ENCODE data around the gene NHSL1.

The NHSL1 gene

DNA sequence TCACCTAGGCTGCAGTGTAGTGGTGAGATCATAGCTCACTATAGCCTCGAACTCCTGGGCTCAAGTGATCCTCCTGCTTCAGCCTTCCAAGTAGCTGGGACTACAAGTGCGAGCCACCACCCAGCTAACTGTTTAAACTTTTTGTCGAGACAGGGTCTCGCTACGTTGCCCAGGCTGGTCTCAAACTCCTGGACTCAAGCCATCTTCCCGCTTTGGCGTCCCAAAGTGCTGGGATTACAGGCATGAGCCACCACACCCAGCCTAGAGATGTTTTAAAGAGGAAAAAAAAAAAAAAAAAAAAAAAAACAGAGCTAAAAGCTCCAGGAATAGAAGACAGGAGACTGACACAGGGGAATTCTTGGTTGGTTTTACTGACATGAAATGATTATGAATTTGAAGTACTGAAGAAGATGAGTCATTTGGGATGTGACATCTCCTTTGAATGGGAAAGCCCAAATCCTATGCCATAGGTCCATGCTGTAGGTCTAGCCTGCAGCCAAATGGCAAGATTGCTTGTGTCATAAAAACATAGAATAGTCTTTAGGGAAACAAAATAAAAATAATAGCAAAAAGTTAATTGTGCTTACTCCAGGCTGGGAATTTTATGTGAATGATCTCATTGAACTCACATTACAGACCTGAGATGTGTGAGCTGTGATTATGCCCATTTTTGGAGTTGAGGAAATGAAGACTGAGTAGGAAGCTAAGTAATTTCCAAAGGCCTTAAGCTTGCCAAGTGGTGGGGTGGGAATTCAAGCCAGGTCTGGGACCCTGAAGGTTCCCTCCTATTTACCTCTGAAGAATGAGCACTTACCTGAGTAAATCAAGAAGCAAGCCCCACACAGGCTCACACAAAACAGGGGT lies 24.3 kb upstream of the NHSL1 start:
- no peak for DNase-seq

DNA sequence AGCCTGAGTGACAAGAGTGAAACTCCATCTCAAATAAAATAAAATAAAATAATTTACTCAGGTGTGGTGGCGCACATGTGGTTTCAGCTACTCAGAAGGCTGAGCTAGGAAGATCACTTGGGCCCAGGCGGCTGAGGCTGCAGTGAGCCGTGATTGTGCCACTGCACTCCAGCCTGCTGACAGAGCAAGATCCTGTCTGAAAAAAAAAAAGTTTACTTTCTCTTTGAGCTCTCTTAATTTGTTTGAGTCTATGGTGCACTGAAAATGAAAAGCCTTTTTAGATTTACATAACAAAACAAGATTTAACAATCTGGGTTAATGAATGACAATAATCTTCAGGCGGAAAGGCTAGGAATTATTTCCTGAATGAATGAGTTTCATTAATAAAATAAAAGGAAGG lies 23.3 kb upstream of the NHSL1 start:
- DNase-seq: no peak

DNA sequence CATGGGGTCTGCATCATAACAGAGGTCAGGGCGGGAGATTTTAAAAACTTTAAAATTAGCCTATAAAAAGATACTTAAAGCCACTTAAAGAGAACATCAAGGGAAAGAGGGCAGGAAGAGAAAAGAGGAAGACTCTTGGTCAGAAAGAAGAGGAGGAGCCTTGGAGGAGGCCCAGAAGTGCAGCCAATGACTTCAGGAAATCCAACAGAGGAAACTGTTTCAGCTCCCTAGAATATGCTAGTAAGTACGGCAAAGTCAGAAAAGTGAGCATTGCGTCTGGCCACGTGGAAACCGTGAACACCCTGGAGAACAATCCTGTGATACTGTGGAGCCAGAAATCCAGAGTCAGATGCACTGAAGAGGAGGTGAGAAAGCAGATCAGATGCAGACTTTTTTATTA lies 22.5 kb upstream of the NHSL1 start:
- DNase-seq: no peak

DNA sequence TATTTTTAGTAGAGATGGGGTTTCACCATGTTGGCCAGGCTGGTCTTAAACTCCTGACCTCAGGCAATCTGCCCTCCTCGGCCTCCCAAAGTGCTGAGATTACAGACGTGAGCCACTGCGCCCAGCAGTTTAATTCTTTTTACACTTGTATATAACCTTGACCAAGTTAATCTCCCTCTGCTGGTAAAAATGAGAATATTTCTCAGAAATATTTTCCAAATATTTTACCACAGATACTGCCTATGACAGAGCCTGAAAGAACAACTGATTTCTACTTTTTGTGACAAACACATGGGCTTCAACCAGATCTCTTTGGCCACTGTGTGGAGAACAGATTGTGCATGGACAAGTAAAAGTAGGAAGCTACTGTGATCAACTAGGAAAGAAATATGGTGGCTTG lies 21.2 kb upstream of the NHSL1 start:
- DNase-seq: no peak

DNA sequence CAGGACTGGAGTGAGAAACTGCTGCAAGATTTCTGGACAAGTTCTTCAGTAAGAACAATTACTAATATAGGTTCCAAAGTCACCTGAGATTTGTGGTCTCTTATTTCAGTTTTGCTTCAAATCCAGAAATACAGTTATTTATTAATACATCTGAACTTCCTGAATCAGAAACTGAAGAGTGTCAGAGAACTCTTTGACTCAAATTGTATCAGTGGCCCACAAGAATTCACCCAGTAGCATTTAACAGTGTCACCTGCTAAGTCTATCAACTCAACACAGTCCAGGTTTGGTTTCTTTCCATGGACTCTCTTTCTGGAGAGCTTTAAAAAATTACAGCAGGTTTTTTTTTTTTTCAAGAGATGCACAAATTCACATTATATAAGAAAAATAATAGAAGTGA lies 18.8 kb upstream of the NHSL1 start:
- DNase-seq: no peak

DNA sequence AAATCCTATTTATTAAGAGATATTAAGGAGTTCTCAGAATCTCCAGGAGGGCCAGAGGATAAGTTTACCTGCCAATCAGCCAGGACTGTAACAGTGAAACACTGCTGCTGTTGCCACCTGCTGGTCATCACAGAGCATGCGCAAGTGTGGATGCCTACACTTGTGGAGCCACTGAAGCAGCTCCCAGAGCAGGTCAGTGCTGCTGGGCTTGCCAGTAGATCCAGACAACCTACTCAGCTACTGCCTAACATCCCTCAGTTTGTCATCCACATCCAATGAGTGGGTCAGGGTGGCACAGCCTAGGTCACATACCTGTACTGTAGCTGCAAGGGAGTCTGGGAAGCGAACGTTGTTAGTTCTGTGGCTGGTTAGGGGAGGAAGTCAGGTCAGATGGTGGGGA lies 18.3 kb upstream of the NHSL1 start:
- no peak for DNase-seq

DNA sequence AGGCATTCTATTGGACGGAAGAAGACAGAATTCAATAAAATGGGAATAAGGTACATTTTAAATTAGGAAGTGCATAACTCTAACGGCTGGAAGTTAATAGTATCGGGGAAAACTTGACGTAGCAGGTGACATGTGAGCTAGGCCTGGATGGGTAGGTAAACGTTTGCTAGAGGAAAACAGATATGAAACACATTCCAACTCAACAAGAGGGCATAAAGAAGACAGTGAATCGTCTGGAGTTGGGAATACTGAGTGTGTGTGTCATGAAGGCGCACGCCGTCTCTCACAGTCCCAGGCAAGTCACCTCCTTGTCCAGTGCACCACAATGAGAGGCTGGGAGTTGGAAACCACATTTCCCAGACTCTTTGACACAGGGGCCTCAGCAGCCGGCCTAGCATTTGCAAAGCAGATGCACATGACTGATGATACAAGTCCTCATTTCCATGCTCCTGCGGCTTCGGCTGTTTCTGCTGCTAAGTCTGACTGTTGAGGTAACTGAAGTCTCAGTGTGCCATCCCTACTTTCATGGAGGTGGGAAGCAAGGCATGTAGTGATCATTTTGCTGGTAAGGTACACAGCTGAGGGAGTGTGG lies 16.5 kb upstream of the NHSL1 start:
- no peak for DNase-seq

DNA sequence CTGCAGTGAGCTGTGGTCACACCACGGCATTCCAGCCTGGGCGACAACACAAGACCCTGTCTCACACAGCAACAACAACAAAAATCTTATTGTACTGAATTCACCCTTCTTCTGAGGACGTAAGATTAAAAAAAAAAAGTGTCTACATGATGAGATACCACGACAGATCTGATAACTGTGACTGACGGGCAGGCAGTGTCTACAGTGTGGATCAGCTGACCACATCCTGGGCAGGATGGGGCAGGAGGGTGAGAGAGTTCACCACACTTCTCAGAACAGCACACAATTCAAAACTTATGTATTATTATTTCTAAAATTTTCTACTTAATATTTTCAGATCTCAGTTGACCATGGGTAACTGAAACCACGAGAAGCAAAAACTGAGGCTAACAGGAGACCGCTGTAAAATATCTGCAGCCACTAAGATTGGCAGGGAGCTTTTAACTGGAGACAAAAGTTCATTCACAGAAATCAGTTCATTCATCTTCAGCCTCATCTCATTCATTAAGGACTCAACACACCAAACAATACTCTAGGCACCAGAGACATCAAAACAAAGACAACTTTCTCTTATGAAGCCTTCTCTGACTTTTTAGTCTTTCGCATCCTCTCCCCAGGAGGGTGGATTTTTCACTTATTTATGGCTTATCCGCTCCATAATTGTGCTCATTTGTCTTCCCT lies 15.7 kb upstream of the NHSL1 start:
- no peak for DNase-seq

DNA sequence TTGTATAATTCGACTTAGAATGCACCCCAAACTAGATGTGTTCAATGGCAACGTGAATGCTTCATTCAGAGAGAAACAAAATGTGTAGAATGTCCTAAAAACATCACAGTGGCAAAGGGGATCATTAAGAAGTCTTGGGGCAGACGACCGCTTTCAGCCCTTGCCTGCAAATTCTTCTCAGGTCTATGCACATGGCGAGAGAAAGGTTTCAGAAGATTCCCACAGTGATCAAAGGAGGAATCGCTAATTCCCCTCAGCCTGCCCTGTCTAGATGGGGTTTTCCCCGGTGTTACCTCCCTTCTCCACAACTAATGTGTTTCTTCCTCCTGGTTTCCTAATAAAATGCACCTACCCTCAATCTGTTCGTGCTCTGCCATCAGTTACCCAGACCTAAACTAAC lies 13.3 kb upstream of the NHSL1 start:
- no peak for DNase-seq

DNA sequence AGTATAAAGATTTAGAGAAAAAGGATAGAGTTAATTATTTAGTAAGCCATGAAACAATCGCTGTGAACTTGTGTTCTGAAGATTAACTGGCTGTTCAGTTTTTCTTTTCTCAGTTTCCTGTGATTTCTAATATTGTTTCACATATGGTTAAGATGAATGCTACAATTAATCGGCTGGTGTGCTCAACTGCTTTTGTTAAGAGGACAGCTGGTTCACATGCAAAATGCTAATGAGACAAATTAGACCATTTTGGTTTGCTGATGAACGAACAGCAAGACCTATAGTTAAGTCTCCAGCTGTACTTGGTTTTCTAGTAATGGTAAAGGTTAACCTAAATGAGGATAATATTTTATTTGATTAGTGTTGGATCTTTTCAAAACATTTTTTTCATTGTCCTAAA lies 10.8 kb upstream of the NHSL1 start:
- no peak for DNase-seq

DNA sequence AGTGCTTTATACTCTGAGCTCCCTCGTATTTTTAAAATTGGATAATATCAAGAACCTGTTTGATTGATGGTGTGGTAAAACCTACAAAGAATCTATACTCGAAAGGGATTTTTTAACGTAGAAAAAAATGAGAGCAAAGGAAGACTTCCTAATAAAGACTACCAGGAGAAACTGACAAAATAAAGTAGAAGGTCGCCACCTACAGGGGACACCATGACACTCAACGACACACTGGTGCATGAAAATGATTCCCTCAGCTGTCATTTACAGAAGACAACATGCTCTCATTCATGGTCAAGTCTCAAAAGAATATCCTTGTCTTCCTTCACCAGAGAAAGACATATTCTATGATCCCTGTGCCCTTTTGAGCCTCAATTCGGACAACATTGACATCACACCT lies 10.1 kb upstream of the NHSL1 start:
- peak in 1 of 2 experiments; percentile 16 for DNase-seq

DNA sequence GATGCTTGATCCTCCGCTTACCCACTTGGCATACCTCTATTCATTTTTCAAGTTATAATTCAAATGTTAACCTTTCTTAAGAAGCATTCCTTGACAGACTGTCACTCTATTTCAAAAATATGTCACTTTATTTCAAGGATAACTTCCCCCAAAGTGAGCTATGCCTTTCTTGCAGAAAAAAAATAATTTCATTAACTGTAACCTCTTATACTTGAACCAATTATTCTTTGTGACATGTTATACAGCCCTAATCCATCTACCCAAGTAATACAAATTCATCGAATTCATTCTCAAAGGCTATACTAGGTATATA lies 9.3 kb upstream of the NHSL1 start:
- no peak for DNase-seq

DNA sequence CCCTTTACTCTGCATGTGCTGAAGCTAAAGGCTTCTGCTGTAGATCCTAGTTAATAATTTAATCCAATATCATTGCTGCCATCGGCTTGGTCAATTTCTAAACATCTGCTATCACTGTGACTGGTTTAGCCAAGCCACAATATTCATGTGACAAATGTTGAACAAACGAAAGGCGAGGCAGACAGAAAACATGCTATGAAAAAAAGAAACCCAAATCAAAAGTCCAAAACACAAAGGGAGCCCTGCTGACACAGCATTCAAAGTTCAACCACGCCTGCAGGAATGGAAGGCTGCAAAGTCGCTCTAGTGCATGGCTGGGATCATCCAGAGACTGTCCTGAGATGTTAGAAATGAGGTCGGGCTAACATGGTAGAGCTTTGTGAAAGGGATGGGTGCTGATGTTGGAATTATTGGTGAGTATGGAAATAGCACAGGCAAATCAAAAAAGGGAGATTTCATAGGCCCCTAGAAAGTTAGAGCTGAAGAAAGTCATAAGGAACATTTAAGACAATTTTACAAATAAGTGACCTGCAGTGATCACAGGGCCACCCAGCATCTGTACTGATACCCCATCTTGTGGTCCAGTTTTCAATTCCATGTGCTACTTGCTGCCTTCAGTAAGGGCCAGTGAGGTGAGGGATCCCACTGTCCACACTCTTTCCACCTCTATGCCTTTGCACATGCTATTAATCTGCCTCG lies 8.8 kb upstream of the NHSL1 start:
- DNase-seq: no peak

DNA sequence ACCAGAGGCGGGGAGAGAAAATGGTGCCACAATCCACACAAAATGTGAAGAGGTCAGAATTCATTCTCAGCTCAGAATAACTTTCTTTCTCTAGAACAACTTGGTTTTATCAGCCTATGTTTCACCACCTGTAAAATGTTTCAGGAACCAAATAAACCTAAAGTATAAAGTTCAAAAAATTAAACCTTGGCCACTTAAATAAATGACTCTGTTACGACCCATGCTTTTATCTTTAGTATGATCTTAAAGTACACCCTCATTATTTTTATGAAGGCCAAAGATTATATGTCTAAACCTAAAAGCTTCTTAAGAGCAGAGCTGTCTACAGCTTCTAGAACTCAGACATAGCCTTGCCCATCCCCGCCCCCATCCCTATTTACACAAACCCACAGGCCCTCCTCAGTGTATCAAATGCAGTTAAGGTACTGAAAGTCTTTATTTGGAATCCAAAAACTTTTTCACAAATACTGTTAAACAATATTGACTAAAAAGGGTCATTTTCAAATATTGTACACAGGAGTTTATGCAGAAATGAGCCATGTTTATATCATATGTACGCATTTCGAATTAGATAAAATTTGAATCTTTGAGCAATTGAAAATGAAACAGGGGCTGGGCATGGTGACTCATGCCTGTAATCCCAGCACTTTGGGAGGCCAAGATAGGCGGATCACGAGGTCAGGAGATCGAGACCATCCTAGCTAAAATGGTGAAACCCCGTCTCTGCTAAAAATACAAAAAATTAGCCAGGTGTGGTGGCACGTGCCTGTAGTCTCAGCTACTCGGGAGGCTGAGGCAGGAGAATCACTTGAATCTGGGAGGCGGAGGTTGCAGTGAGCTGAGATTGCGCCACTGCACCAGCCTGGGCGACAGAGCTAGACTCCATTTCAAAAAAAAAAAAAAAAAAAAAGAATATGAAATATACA lies 5.7 kb upstream of the NHSL1 start:
- DNase-seq: no peak

DNA sequence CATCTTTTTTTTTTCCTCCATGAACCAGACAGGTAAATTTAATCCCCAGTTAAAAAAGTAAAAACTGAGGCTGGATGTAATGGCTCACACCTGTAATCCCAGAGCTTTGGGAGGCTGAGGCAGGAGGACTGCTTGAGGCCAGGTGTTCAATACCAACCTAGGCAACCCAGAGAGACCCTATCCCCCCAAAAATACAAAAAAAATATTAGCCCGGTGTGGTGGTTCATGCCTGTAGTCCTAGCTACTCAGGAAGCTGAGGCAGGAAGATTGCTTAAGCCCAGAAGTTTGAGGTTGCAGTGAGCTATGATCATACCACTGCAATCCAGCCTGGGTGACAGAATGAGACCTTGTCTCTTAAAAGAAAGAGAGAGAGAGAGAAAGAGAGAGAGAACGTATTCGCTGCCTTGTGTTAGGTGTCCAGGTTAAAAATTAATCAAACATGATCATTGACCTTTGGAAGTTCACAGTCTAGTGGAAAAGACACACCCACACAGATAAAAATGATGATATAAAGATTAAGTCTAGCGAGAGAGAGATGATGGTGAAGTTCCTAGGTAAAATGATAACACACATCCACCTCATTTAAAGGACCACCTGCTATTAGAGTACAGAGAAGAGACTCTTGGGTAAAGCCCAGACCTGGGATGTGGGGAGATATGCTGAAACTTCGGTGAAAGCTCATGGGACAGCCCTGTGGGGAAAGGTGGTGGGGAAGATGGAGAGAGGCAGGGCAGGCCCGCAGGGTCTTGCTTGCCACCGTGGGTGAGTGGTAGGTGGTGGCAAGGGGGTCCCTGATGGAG lies 4.8 kb upstream of the NHSL1 start:
- DNase-seq: no peak

DNA sequence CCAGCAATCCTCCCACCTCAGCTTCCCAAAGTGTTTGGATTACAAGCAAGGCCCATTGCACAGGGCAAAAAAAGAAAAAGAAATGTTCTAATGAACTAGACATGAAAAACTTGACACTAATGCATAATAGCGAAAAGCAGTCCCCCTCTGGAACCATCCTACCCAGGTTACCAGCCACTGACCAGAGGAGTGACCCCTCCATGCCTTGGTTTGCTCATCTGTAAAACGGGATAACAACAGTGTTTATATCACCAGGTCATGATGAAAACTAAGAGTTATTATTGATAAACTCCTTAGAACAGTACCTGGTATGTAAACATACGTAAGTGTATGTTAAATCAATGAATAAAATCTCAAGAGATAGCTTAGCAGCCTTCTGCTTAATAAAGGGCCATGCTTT lies 3.3 kb upstream of the NHSL1 start:
- DNase-seq: no peak

DNA sequence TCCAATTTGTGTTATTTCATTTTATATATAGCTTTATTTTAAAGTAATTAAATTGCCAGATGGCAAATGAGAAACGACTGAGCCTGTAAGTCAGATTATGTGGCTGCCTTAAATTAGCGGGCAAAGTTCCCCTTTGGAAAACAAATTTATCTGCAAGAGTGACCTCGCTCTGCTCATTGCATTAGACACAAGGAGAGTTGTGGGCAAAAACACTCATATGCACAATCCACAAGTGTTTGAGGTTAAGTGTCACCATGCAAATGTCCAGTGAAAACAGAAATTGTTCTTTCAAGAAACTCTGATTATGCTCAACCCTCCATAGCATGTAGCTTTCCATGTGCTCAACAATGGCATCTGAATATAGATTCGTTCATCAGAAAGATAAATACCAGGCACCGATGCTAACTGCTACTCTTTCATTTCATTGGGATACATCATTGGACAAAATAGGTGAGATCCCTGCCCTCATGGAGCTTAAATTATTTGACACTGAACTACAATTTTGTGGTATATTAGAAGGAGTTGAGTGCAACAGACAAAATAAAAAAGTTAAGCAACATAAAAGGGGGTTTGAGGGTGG lies 1.7 kb upstream of the NHSL1 start:
- no peak for DNase-seq

DNA sequence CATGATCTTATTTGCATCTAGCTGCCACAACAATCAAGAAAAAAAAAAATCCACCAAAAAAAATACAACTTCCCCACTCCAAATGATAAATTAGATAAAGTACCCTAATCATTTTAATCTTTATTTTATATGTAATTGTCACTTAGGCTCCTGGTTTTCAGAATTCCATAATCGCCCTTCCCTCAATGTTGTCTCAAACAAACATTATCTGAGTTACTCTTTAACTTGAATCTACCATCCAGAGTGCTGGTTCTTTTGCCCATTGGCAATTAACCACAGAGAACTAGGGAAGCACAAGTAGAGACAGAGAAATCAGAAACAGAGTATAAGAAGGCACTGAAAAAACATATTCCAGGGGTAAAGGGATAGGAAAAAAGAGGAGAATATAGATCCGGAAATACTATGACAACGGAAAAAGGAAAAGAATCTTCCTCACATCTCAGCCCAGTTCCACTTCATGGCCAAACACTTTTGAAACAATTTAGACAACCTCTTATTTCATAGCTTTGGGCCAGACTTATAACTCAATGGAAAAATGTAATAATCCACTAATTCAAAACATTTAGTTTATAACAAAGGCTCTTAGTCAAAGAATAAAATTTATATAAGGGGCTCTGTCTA lies 861 bp upstream of the NHSL1 start:
- no peak for DNase-seq

DNA sequence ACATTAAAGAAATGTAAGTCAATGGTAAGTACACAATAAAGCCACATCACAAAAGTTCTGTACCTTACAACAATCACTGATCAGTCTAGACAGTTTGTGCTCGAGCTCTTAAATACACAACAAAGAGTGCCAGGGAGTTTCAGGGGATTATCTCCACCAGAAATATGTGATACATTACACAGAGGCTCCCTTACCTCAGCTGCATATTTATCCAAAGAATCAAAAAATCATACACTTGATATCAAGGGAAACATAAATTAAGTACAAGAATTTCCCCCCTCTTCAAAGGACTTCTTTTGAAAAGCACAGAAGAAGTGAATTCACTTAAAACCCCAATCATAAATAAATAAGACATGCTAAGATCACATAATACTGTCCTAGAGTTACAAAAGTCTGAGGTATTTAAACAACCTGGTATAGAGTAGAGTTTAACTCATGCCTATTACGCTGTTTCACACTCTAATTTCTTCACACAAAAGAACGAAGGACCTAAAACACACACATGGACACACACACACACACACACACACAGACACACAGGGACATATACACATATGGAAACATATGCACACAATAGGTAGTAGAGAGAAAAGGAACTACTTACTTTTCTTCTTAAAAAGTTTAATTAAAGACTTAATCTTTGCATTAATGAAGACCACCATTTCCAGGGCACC lies 528 bp downstream of the NHSL1 start:
- DNase-seq: no peak

DNA sequence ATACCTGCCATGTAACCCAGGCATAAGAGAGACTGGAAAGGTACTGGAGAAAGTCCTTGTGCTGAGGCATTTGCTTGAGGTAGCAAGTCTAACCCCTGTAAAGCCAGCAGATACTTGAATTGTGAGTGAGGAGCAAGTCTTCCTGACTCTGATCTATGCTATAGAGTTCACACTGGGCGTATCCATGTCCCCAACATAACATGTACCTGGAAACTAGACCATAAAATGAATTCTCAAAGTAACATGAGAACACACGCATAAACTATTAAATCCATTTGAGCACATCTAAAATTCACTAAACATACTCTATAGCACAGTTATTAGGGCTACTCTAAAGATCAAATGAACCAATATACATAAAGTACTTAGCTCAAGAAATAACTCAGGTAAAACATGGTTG lies 2.0 kb downstream of the NHSL1 start:
- DNase-seq: no peak

All from NCI-H1930 (cell line).